T-helper 2 cell (primary cell): ENCODE data around the gene DHX40.
"Not testable (repeated sequence)": the region's sequence is repeated elsewhere in the genome, so short reads cannot be mapped to it uniquely, and the experiment has no call there.

ENCODE experiments used
- DNase-seq, 5 experiments: peaks; one replicate each; pipeline versions ENCODE4 v3.0.0 to v3.0.0-alpha.2; 2012 to 2022

Gene DHX40

GRCh38 chr17:59633658-59634359, 68.4 kb downstream of the DHX40 start:
- no peak for DNase-seq

- DNase-seq, result peak in 1 of 5 experiments; percentile 32
These were observed 69.5 kb downstream of the DHX40 start for GRCh38 chr17:59634632-59635541.

GRCh38 chr17:59637611-59638310, 72.4 kb downstream of the DHX40 start:
- no peak for DNase-seq

- no peak for DNase-seq
These were observed 73.1 kb downstream of the DHX40 start for GRCh38 chr17:59638553-59638952.

GRCh38 chr17:59641799-59642484, 76.5 kb downstream of the DHX40 start:
- DNase-seq, result peak in 2 of 5 experiments; percentile 16 to 85

GRCh38 chr17:59642565-59642964, 77.2 kb downstream of the DHX40 start:
- DNase-seq, result no peak

GRCh38 chr17:59643159-59644140, 78.0 kb downstream of the DHX40 start:
- DNase-seq, result peak in 1 of 5 experiments; percentile 14

GRCh38 chr17:59647288-59647687, 81.9 kb downstream of the DHX40 start:
- DNase-seq, result no peak

GRCh38 chr17:59649886-59650285, 84.5 kb downstream of the DHX40 start:
- DNase-seq, result no peak

- peak in 1 of 5 experiments; percentile 26 for DNase-seq
These were observed 85.2 kb downstream of the DHX40 start for GRCh38 chr17:59650642-59651041.

- DNase-seq, result peak in 2 of 5 experiments; percentile 33 to 59
These were observed 85.9 kb downstream of the DHX40 start for GRCh38 chr17:59651346-59651745.

- no peak for DNase-seq
These were observed 86.7 kb downstream of the DHX40 start for GRCh38 chr17:59652119-59652518.

GRCh38 chr17:59656624-59657023, 91.2 kb downstream of the DHX40 start:
- DNase-seq, result not testable (repeated sequence)
